H9 (cell line): Measurements from ENCODE around the gene OTOGL. TPM values are rescaled to one million over a fixed set of nuclear protein-coding genes. Genes with fewer than 3 reads are reported as not detected.

Experiments used
- DNase-seq: peaks from one replicate; pipeline ENCODE4 v3.0.0-alpha.2; 2017
- H2AFZ ChIP-seq: one replicate; pipeline ENCODE4 v1.6.1; 2013; ENCODE audit warnings: mild to moderate bottlenecking, low read length, control low read depth, moderate library complexity
- H2AK5ac ChIP-seq: 2 replicates; pipeline ENCODE4 v1.6.1; 2013; ENCODE audit warnings: low read length, control low read depth, mixed read lengths; ENCODE audit not compliant: insufficient read length
- H2BK120ac ChIP-seq: one replicate; pipeline ENCODE4 v1.6.1; 2013; ENCODE audit warnings: low read depth, mild to moderate bottlenecking, low read length, control low read depth, inconsistent platforms; ENCODE audit not compliant: poor library complexity, severe bottlenecking
- H2BK12ac ChIP-seq: 2 replicates; pipeline ENCODE4 v1.6.1; 2013; ENCODE audit warnings: low read length, control low read depth, mixed read lengths, low read depth; ENCODE audit not compliant: insufficient read length
- H2BK15ac ChIP-seq: 2 replicates; pipeline ENCODE4 v1.6.1; 2013; ENCODE audit warnings: low read depth, low read length, control low read depth
- H2BK20ac ChIP-seq: one replicate; pipeline ENCODE4 v1.6.1; 2013; ENCODE audit warnings: low read depth, mild to moderate bottlenecking, low read length, control low read depth, inconsistent platforms; ENCODE audit not compliant: poor library complexity, severe bottlenecking
- H2BK5ac ChIP-seq: 2 replicates; pipeline ENCODE4 v1.6.1; 2013; ENCODE audit warnings: low read length, control low read depth, mixed read lengths; ENCODE audit not compliant: insufficient read length
- H3K14ac ChIP-seq: 2 replicates; pipeline ENCODE4 v1.6.1; 2013; ENCODE audit warnings: low read length, control low read depth; ENCODE audit not compliant: insufficient read depth
- H3K18ac ChIP-seq: 2 replicates; pipeline ENCODE4 v1.6.1; 2013; ENCODE audit warnings: low read depth, mild to moderate bottlenecking, mixed read lengths, low read length, control low read depth; ENCODE audit not compliant: insufficient read length
- H3K23ac ChIP-seq: 2 replicates; pipeline ENCODE4 v1.6.1; 2013; ENCODE audit warnings: low read length, control low read depth, mixed read lengths, low read depth; ENCODE audit not compliant: insufficient read length
- H3K23me2 ChIP-seq: 2 replicates; pipeline ENCODE4 v1.6.1; 2013; ENCODE audit warnings: low read depth, mild to moderate bottlenecking, mixed read lengths, low read length, control low read depth; ENCODE audit not compliant: insufficient read length, poor library complexity, severe bottlenecking
- H3K27ac ChIP-seq: 2 replicates; pipeline ENCODE4 v1.5.1; 2013; ENCODE audit warnings: low read length, control low read depth, mixed read lengths, low read depth; ENCODE audit not compliant: insufficient read length
- H3K27me3 ChIP-seq: 2 replicates; pipeline ENCODE4 v1.6.1; 2013; ENCODE audit warnings: low read length, control low read depth, inconsistent platforms; ENCODE audit not compliant: insufficient read depth
- H3K4ac ChIP-seq: 2 replicates; pipeline ENCODE4 v1.6.1; 2013; ENCODE audit warnings: low read depth, mild to moderate bottlenecking, control low read depth, inconsistent platforms, low read length, moderate library complexity
- H3K4me1 ChIP-seq: 2 replicates; pipeline ENCODE4 v1.6.1; 2013; ENCODE audit warnings: low read length, control low read depth, inconsistent platforms; ENCODE audit not compliant: insufficient read depth
- H3K4me2 ChIP-seq: 2 replicates; pipeline ENCODE4 v1.6.1; 2013; ENCODE audit warnings: low read length, control low read depth, mixed read lengths; ENCODE audit not compliant: insufficient read length, insufficient read depth
- H3K56ac ChIP-seq: 2 replicates; pipeline ENCODE4 v1.6.1; 2013; ENCODE audit warnings: low read depth, mild to moderate bottlenecking, mixed read lengths, low read length, control low read depth; ENCODE audit not compliant: insufficient read length
- H3K79me1 ChIP-seq: 2 replicates; pipeline ENCODE4 v1.6.1; 2013; ENCODE audit warnings: low read depth, mild to moderate bottlenecking, moderate library complexity, low read length, control low read depth, inconsistent platforms; ENCODE audit not compliant: insufficient read depth, poor library complexity, severe bottlenecking
- H3K79me2 ChIP-seq: 2 replicates; pipeline ENCODE4 v1.6.1; 2013; ENCODE audit warnings: low read length, control low read depth, inconsistent platforms; ENCODE audit not compliant: insufficient read depth
- H3K9ac ChIP-seq: 2 replicates; pipeline ENCODE4 v1.6.1; 2013; ENCODE audit warnings: low read length, control low read depth, mixed read lengths; ENCODE audit not compliant: insufficient read length; ENCODE audit errors: extremely low read depth
- H3K9me3 ChIP-seq: one replicate; pipeline ENCODE4 v1.6.1; 2013; ENCODE audit warnings: low read depth, low read length, inconsistent platforms; ENCODE audit not compliant: control insufficient read depth
- H3T11ph ChIP-seq: one replicate; pipeline ENCODE4 v1.6.1; 2013; ENCODE audit warnings: mild to moderate bottlenecking, low read length, control low read depth, inconsistent platforms
- H4K20me1 ChIP-seq: one replicate; pipeline ENCODE4 v1.6.1; 2013; ENCODE audit not compliant: control insufficient read depth, insufficient read length, insufficient read depth
- H4K5ac ChIP-seq: 2 replicates; pipeline ENCODE4 v1.6.1; 2013; ENCODE audit warnings: low read depth, mild to moderate bottlenecking, mixed read lengths, low read length, control low read depth; ENCODE audit not compliant: insufficient read length
- H4K8ac ChIP-seq: replicated peaks from 2 replicates; pipeline ENCODE4 v1.6.1; 2013; ENCODE audit warnings: low read length, control low read depth, mixed read lengths, low read depth; ENCODE audit not compliant: insufficient read length
- H4K91ac ChIP-seq: 2 replicates; pipeline ENCODE4 v1.6.1; 2013; ENCODE audit warnings: low read depth, mild to moderate bottlenecking, moderate library complexity, mixed read lengths, low read length, control low read depth; ENCODE audit not compliant: insufficient read length
- H3K27ac Mint-ChIP-seq, 3 experiments: 2 replicates in 2 of 3; 3 replicates in 1 of 3; pipeline ENCODE4 v1.8.0; 2020 to 2021; ENCODE audit warnings: mixed read lengths in 3 of 3, mild to moderate bottlenecking in 1 of 3, moderate library complexity in 1 of 3
- H3K27me3 Mint-ChIP-seq: 2 replicates; pipeline ENCODE4 v1.8.0; 2021; ENCODE audit warnings: low read depth, mild to moderate bottlenecking, moderate library complexity, mixed read lengths
- H3K36me3 Mint-ChIP-seq, 3 experiments: 2 replicates in 2 of 3; 3 replicates in 1 of 3; pipeline ENCODE4 v1.8.0; 2020 to 2021; ENCODE audit warnings: low read depth in 3 of 3, mixed read lengths in 3 of 3; ENCODE audit not compliant: insufficient read depth in 1 of 3
- H3K4me1 Mint-ChIP-seq, 2 experiments: 2 replicates each; pipeline ENCODE4 v1.8.0; 2020; ENCODE audit warnings: mixed read lengths in 2 of 2
- H3K4me3 Mint-ChIP-seq, 2 experiments: 2 replicates in 1 of 2; 3 replicates in 1 of 2; pipeline ENCODE4 v1.8.0; 2020 to 2021; ENCODE audit warnings: mild to moderate bottlenecking in 2 of 2, mixed read lengths in 2 of 2, moderate library complexity in 1 of 2
- H3K9me3 Mint-ChIP-seq, 2 experiments: 2 replicates in 1 of 2; 3 replicates in 1 of 2; pipeline ENCODE4 v1.8.0; 2020; ENCODE audit warnings: mild to moderate bottlenecking in 2 of 2, mixed read lengths in 2 of 2, moderate library complexity in 1 of 2
- WGBS: extraction: QIAGEN DNeasy Blood & Tissue Kit; methylation state at CpG from one replicate; pipeline ENCODE4 v1.1.7; 2013; ENCODE audit warnings: missing lambda C conversion rate, low lambda C conversion rate, mixed read lengths; ENCODE audit not compliant: insufficient read length; ENCODE audit errors: extremely low coverage; 5-methylcytosine and 5-hydroxymethylcytosine counted together
- total RNA-seq: library from RNA; stranded (reverse); gene quantifications from 2 replicates; pipeline ENCODE4 v1.2.1, GENCODE V29; 2021
- TF ChIP-seq, protein P1 (sequence below): fragments of 200-600 bp; sonication (generic); conservative IDR thresholded peaks from 3 replicates; pipeline ENCODE4 v1.8.0; 2021; ENCODE audit warnings: antibody characterized with exemption, mild to moderate bottlenecking

Gene OTOGL
- total RNA-seq, 1 experiment from 2014 or later = 0.11 TPM

GRCh38 chr12:80053051-80053790 is 46.1 kb upstream of the OTOGL start:
- H2BK5ac ChIP-seq = no peak overlapping the region
- H2BK15ac ChIP-seq = no peak overlapping the region
- no peak overlapping the region for H3T11ph ChIP-seq
- H3K14ac ChIP-seq = no peak overlapping the region
- H4K20me1 ChIP-seq = no peaks in the 10 kb centered on the region
- no peak overlapping the region for H2AFZ ChIP-seq
- H3K23me2 ChIP-seq = no peaks in the 10 kb centered on the region
- H3K79me2 ChIP-seq = no peaks in the 10 kb centered on the region; the same call in 1 of the 2 replicates
- H3K36me3 Mint-ChIP-seq = no peaks in the 10 kb centered on the region
- TF ChIP-seq, protein P1, sequence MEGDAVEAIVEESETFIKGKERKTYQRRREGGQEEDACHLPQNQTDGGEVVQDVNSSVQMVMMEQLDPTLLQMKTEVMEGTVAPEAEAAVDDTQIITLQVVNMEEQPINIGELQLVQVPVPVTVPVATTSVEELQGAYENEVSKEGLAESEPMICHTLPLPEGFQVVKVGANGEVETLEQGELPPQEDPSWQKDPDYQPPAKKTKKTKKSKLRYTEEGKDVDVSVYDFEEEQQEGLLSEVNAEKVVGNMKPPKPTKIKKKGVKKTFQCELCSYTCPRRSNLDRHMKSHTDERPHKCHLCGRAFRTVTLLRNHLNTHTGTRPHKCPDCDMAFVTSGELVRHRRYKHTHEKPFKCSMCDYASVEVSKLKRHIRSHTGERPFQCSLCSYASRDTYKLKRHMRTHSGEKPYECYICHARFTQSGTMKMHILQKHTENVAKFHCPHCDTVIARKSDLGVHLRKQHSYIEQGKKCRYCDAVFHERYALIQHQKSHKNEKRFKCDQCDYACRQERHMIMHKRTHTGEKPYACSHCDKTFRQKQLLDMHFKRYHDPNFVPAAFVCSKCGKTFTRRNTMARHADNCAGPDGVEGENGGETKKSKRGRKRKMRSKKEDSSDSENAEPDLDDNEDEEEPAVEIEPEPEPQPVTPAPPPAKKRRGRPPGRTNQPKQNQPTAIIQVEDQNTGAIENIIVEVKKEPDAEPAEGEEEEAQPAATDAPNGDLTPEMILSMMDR = no peak
- no peak overlapping the region for H2AK5ac ChIP-seq
- no peaks in the 10 kb centered on the region for H3K4me1 ChIP-seq
- no peak overlapping the region for H4K8ac ChIP-seq
- H2BK12ac ChIP-seq = no peak overlapping the region
- no peak overlapping the region for H4K5ac ChIP-seq
- no peak overlapping the region for H3K18ac ChIP-seq
- H3K9me3 ChIP-seq = no peaks in the 10 kb centered on the region
- H3K27ac Mint-ChIP-seq = no peak overlapping the region
- H2BK120ac ChIP-seq = no peak overlapping the region
- no peak overlapping the region for H3K9ac ChIP-seq
- no peak for DNase-seq
- no peaks in the 10 kb centered on the region for H3K9me3 Mint-ChIP-seq
- H3K27ac ChIP-seq = no peak overlapping the region
- no peaks in the 10 kb centered on the region for H3K27me3 Mint-ChIP-seq
- no peak overlapping the region for H3K4me3 Mint-ChIP-seq
- H2BK20ac ChIP-seq = no peak overlapping the region
- H3K4me1 Mint-ChIP-seq = no peaks in the 10 kb centered on the region
- WGBS = no CpG with 5 or more reads among the region's 6 CpGs
- H3K4me2 ChIP-seq = no peak overlapping the region
- no peaks in the 10 kb centered on the region for H3K79me1 ChIP-seq
- no peak overlapping the region for H3K56ac ChIP-seq
- no peak overlapping the region for H3K4ac ChIP-seq
- H4K91ac ChIP-seq = no peak overlapping the region
- no peaks in the 10 kb centered on the region for H3K27me3 ChIP-seq
- H3K23ac ChIP-seq = no peak overlapping the region
